GM12891 (cell line): ENCODE data around the gene AK3.

ENCODE experiments used
- POLR2A ChIP-seq: IDR thresholded peaks from 2 replicates; pipeline ENCODE4 v1.6.1; 2011; ENCODE audit warnings: low read depth, low read length, control low read depth
- POLR2AphosphoS5 ChIP-seq: IDR thresholded peaks from 2 replicates; pipeline ENCODE4 v1.6.1; 2011; ENCODE audit warnings: low read depth, low read length, control low read depth
- SPI1 ChIP-seq: IDR thresholded peaks from 2 replicates; pipeline ENCODE4 v1.6.1; 2011; ENCODE audit warnings: low read depth, low read length, control low read depth
- TAF1 ChIP-seq: IDR thresholded peaks from 2 replicates; pipeline ENCODE4 v1.6.1; 2011; ENCODE audit warnings: low read depth, low read length, control low read depth

GRCh38 chr9:4668604-4669003, 72.4 kb downstream of the AK3 start:
- TF ChIP-seq POLR2AphosphoS5 = no peak
- TF ChIP-seq TAF1 = no peak
- TF ChIP-seq POLR2A = no peak
- TF ChIP-seq SPI1 = no peak
